ENCODE measurements around the gene SYNDIG1L.

- TF ChIP-seq CTCF (IDR thresholded peaks at IDR 0.05) (no peak), STAT6 (CRISPR knock-in tag; conservative IDR thresholded peaks at IDR 0.05; ENCODE audit: low read depth) (no peak), USF2 (CRISPR knock-in tag; IDR thresholded peaks at IDR 0.05) (no peak), E2F5 (CRISPR knock-in tag; IDR thresholded peaks at IDR 0.05) (no peak), MAX (CRISPR knock-in tag; IDR thresholded peaks at IDR 0.05) (no peak), CREM (CRISPR knock-in tag; IDR thresholded peaks at IDR 0.05) (no peak), ZNF532 (CRISPR knock-in tag; IDR thresholded peaks at IDR 0.05; ENCODE audit: borderline replicate concordance) (no peak), NR2C2 (CRISPR knock-in tag; IDR thresholded peaks at IDR 0.05) (no peak), JUN (CRISPR knock-in tag; IDR thresholded peaks at IDR 0.05) (no peak), E2F4 (CRISPR knock-in tag; IDR thresholded peaks at IDR 0.05; ENCODE audit: borderline replicate concordance, low read depth) (no peak), TEAD4 (CRISPR knock-in tag; IDR thresholded peaks at IDR 0.05) (no peak), RELA (CRISPR knock-in tag; IDR thresholded peaks at IDR 0.05; ENCODE audit: borderline replicate concordance) (no peak), NR1H2 (CRISPR knock-in tag; IDR thresholded peaks at IDR 0.05) (no peak)
These were observed 1.4 kb downstream of the SYNDIG1L start for GRCh38 chr14:74424606-74425005.
